ENCODE measurements around the gene AKTIP. TPM values are rescaled to one million over a fixed set of nuclear protein-coding genes. Genes with fewer than 3 reads are reported as not detected.
"Not testable (repeated sequence)": the region's sequence is repeated elsewhere in the genome, so short reads cannot be mapped to it uniquely, and the experiment has no call there.

Gene AKTIP
- total RNA-seq, 1 experiment from 2014 or later = 15.7 TPM

GRCh38 chr16:53515811-53516210 lies 12.8 kb upstream of the AKTIP start:
- DNase-seq (ENCODE audit: low spot score) = no peak

GRCh38 chr16:53515259-53515658 lies 12.2 kb upstream of the AKTIP start:
- DNase-seq (ENCODE audit: low spot score) = no peak

- not testable (repeated sequence) for DNase-seq (ENCODE audit: low spot score)
These were observed 9.8 kb upstream of the AKTIP start for GRCh38 chr16:53512795-53513194.

GRCh38 chr16:53511403-53512280 lies 8.6 kb upstream of the AKTIP start:
- DNase-seq (ENCODE audit: low spot score) = peak; percentile 87

GRCh38 chr16:53511084-53511402 lies 8.0 kb upstream of the AKTIP start:
- no peak for DNase-seq (ENCODE audit: low spot score)

GRCh38 chr16:53510704-53511070 lies 7.7 kb upstream of the AKTIP start:
- DNase-seq (ENCODE audit: low spot score) = no peak

- DNase-seq (ENCODE audit: low spot score) = peak; percentile 86
These were observed 7.1 kb upstream of the AKTIP start for GRCh38 chr16:53509906-53510703.

GRCh38 chr16:53507464-53508179 lies 4.6 kb upstream of the AKTIP start:
- no peak for DNase-seq (ENCODE audit: low spot score)

- DNase-seq (ENCODE audit: low spot score) = no peak
These were observed 3.2 kb upstream of the AKTIP start for GRCh38 chr16:53506254-53506653.

GRCh38 chr16:53504665-53505064 lies 1.7 kb upstream of the AKTIP start:
- DNase-seq (ENCODE audit: low spot score) = no peak

GRCh38 chr16:53503991-53504663 lies 1.1 kb upstream of the AKTIP start:
- DNase-seq (ENCODE audit: low spot score) = peak; percentile 37

GRCh38 chr16:53503270-53503923 lies 388 bp upstream of the AKTIP start:
- peak; percentile 99 for DNase-seq (ENCODE audit: low spot score)

GRCh38 chr16:53501216-53501859 lies 1.7 kb downstream of the AKTIP start:
- no peak for DNase-seq (ENCODE audit: low spot score)

GRCh38 chr16:53498984-53499383 lies 4.0 kb downstream of the AKTIP start:
- DNase-seq (ENCODE audit: low spot score) = no peak

GRCh38 chr16:53495325-53495724 lies 7.7 kb downstream of the AKTIP start:
- no peak for DNase-seq (ENCODE audit: low spot score)

- no peak for DNase-seq (ENCODE audit: low spot score)
These were observed 8.4 kb downstream of the AKTIP start for GRCh38 chr16:53494636-53495035.

- DNase-seq (ENCODE audit: low spot score) = no peak
These were observed 10.5 kb downstream of the AKTIP start for GRCh38 chr16:53492503-53492902.

- no peak for DNase-seq (ENCODE audit: low spot score)
These were observed 13.3 kb downstream of the AKTIP start for GRCh38 chr16:53489755-53490154.

GRCh38 chr16:53486230-53486629 lies 16.8 kb downstream of the AKTIP start:
- no peak for DNase-seq (ENCODE audit: low spot score)

- no peak for DNase-seq (ENCODE audit: low spot score)
These were observed 18.5 kb downstream of the AKTIP start for GRCh38 chr16:53484542-53484941.

- no peak for DNase-seq (ENCODE audit: low spot score)
These were observed 20.9 kb downstream of the AKTIP start for GRCh38 chr16:53482123-53482522.

Data from HT-29 (cell line).